C4-2B (cell line): ENCODE data around the gene TRNP1.

Source experiments
- CTCF ChIP-seq: fragments of 450-650 bp; conservative IDR thresholded peaks from 2 replicates; pipeline ENCODE4 v1.5.1; 2017; ENCODE audit warnings: mild to moderate bottlenecking
- ZFX ChIP-seq: fragments of 450-650 bp; IDR thresholded peaks from 2 replicates; pipeline ENCODE4 v1.6.1; 2017

GRCh38 chr1:27017207-27017606 is 23.7 kb downstream of the TRNP1 start:
- TF ChIP-seq CTCF (no peak), ZFX (no peak)
